Measurements from ENCODE around the gene TH. TPM values are rescaled to one million over a fixed set of nuclear protein-coding genes. Genes with fewer than 3 reads are reported as not detected.

TH gene
- total RNA-seq, 4 donors from 2014 or later: 0.34 to 1.0 TPM; not detected in 2

DNA sequence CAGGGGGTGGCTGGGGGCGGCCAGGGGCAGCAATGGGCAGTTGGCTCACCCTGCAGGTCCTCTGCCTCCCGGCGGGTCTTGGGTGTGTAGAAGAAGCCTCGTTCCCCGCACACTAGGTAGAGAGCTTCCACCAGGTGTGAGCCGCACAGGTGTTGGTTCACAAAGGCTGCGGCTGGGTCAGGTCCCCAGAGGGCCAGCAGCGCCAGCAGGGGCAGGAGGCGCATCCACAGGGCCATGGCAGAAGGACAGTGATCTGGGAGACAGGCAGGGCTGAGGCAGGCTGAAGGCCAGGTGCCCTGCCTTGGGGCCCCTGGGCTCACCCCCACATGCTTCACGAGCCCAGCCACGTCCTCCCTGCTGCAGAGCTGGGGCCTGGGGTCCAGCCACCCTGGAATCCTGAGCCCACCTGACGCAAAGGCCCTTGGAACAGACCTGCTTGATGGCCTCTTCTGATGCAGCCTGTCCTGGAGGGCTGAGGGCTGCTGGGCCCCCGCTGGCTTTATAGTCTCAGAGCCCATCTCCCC, 10.8 kb downstream of the TH start, which contains the start of gene INS:
Gene INS, minus strand, starts transcription at position 474 of the 524 bp plus-strand sequence. Its CDS starts 238 bp downstream, at position 236.
- Histone ChIP-seq H3K4me1 (peaks cover under 1% of the 10 kb centered on the region), H3K27me3 (peaks cover 83% of the 10 kb centered on the region), H3K27ac (no peak within 1 kb of the TSS), H3K9me3 (no peaks in the 10 kb centered on the region), H3K36me3 (no peaks in the 10 kb centered on the region), H3K4me3 (no peak within 1 kb of the TSS)
- TF ChIP-seq POLR2AphosphoS5 (IDR thresholded peaks at IDR 0.05) (no peak), POLR2A (IDR thresholded peaks at IDR 0.05) (no peak), EP300 (IDR thresholded peaks at IDR 0.05) (no peak)
- TF ChIP-seq, protein P1, sequence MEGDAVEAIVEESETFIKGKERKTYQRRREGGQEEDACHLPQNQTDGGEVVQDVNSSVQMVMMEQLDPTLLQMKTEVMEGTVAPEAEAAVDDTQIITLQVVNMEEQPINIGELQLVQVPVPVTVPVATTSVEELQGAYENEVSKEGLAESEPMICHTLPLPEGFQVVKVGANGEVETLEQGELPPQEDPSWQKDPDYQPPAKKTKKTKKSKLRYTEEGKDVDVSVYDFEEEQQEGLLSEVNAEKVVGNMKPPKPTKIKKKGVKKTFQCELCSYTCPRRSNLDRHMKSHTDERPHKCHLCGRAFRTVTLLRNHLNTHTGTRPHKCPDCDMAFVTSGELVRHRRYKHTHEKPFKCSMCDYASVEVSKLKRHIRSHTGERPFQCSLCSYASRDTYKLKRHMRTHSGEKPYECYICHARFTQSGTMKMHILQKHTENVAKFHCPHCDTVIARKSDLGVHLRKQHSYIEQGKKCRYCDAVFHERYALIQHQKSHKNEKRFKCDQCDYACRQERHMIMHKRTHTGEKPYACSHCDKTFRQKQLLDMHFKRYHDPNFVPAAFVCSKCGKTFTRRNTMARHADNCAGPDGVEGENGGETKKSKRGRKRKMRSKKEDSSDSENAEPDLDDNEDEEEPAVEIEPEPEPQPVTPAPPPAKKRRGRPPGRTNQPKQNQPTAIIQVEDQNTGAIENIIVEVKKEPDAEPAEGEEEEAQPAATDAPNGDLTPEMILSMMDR (IDR thresholded peaks at IDR 0.05): no peak
- no peak for DNase-seq (ENCODE audit: low spot score in 2 of 2)
- 91% methylated on average over 6 of the region's 13 CpGs for WGBS

DNA sequence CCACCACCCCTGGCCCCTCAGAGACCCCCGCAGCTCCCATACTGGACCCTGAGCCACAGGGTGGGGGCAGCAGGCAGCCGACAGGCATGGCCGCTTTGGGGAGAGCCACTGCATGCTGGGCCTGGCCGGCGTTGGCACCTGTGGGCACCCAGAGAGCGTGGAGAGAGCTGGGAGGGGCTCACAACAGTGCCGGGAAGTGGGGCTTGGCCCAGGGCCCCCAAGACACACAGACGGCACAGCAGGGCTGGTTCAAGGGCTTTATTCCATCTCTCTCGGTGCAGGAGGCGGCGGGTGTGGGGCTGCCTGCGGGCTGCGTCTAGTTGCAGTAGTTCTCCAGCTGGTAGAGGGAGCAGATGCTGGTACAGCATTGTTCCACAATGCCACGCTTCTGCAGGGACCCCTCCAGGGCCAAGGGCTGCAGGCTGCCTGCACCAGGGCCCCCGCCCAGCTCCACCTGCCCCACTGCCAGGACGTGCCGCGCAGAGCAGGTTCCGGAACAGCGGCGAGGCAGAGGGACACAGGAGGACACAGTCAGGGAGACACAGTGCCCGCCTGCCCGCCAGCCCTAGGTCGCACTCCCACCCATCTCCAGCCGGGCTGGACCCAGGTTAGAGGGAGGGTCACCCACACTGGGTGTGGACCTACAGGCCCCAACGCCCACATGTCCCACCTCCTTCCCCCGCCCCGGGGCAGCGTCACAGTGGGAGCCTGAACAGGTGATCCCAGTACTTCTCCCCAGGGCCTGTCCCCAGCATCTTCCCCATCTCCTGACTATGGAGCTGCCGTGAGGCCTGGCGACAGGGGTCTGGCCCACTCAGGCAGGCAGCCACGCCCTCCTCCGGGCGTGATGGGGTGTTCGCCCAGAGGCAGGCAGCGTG, 11.8 kb downstream of the TH start:
- 72% methylated on average over 12 of the region's 36 CpGs for WGBS
- H3K27me3 ChIP-seq: peaks cover 78% of the 10 kb centered on the region

DNA sequence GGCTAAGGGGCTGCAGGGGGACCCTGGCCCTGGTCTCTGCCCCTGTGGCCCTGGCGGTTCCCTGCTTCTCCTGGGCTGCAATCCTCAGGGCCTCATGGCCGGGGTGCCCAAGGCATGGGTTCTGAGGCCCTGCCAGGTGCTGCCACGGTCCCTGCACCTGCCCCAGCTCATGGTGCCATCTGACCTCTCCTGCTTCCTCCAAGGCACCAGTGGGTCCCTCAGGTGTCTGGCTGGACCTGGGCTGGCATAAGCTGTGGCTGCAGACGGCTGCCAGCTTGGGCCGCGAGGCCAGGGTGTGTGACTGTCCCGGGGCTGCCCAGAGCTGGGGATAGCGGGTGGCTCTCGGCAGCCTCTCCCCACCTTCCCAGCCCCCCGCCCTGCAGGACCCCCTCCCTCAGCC, 12.6 kb downstream of the TH start:
- 89% methylated on average over 9 of the region's 10 CpGs for WGBS
- TF ChIP-seq, protein P1 (IDR thresholded peaks at IDR 0.05): no peak
- no peak for TF ChIP-seq POLR2A (IDR thresholded peaks at IDR 0.05)
- no peak for TF ChIP-seq POLR2AphosphoS5 (IDR thresholded peaks at IDR 0.05)
- no peak for TF ChIP-seq EP300 (IDR thresholded peaks at IDR 0.05)
- no peak overlapping the region for H3K27ac ChIP-seq
- H3K4me1 ChIP-seq: no peaks in the 10 kb centered on the region
- DNase-seq (ENCODE audit: low spot score in 2 of 2): no peak
- H3K36me3 ChIP-seq: no peaks in the 10 kb centered on the region
- H3K4me3 ChIP-seq: no peak overlapping the region
- peaks cover 72% of the 10 kb centered on the region for H3K27me3 ChIP-seq
- H3K9me3 ChIP-seq: no peaks in the 10 kb centered on the region

More for the DNA sequence above, 11.8 kb downstream of the TH start:
- Histone ChIP-seq H3K27ac (no peak overlapping the region), H3K9me3 (no peaks in the 10 kb centered on the region), H3K36me3 (no peaks in the 10 kb centered on the region), H3K4me1 (no peaks in the 10 kb centered on the region), H3K4me3 (no peak overlapping the region)
- no peak for TF ChIP-seq POLR2A (IDR thresholded peaks at IDR 0.05)
- no peak for TF ChIP-seq EP300 (IDR thresholded peaks at IDR 0.05)
- TF ChIP-seq POLR2AphosphoS5 (IDR thresholded peaks at IDR 0.05): no peak
- TF ChIP-seq, protein P1 (IDR thresholded peaks at IDR 0.05): no peak
- DNase-seq (ENCODE audit: low spot score in 2 of 2): no peak

DNA sequence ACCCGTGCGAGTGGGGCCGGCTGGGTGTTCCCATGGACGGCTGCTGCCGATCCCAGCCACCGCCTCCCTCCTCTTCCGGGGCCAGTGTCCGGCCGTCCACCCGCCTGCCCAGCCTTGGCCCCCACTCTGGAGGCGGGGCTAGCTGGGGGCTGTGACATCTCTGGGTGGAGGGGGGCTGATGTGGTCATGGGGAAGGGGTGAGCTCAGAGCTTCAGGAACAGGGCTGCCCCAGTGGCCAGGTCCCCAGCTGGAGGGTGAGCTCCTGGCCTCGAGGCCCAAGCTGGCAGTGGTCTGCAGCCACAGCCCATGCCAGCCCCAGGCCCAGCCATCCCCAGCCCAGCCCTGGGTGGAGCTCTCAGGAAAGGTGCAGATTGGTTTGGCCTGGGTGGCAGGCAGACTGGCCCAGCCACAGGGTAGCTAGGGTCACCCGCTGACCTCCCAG, 13.3 kb downstream of the TH start:
- Histone ChIP-seq H3K27ac (no peak overlapping the region), H3K9me3 (no peaks in the 10 kb centered on the region), H3K4me1 (no peaks in the 10 kb centered on the region), H3K27me3 (peaks cover 66% of the 10 kb centered on the region), H3K4me3 (no peak overlapping the region), H3K36me3 (no peaks in the 10 kb centered on the region)
- WGBS: 64% methylated on average over 10 of the region's 13 CpGs
- no peak for TF ChIP-seq POLR2A (IDR thresholded peaks at IDR 0.05)
- TF ChIP-seq, protein P1 (IDR thresholded peaks at IDR 0.05): no peak
- TF ChIP-seq EP300 (IDR thresholded peaks at IDR 0.05): no peak
- DNase-seq (ENCODE audit: low spot score in 2 of 2): no peak

Measured in suprapubic skin (tissue), 4 donors.